Smooth muscle cell (in vitro differentiated cells): ENCODE results near the gene FRAT1. TPM values are rescaled to one million over a fixed set of nuclear protein-coding genes. Genes with fewer than 3 reads are reported as not detected.

ENCODE experiments used
- DNase-seq: peaks from one replicate; lab custom pipeline; 2025; ENCODE audit not compliant: unreplicated experiment; lab: John Stamatoyannopoulos, UW
- H2AFZ ChIP-seq: fragments of 200-600 bp; sonication (generic); 2 replicates; pipeline ENCODE4 v1.6.0; 2016; ENCODE audit warnings: antibody characterized with exemption, low read depth, mild to moderate bottlenecking
- H3F3A ChIP-seq: fragments of 200-600 bp; sonication (generic); 2 replicates; pipeline ENCODE4 v1.6.0; 2017; ENCODE audit warnings: antibody characterized with exemption, low read depth
- H3K27ac ChIP-seq: fragments of 200-600 bp; sonication (generic); 2 replicates; pipeline ENCODE4 v1.5.1; 2016; ENCODE audit warnings: low read depth, mild to moderate bottlenecking
- H3K27me3 ChIP-seq: fragments of 200-600 bp; sonication (generic); 2 replicates; pipeline ENCODE4 v1.6.1; 2016; ENCODE audit warnings: low read depth, mild to moderate bottlenecking
- H3K36me3 ChIP-seq: fragments of 200-600 bp; sonication (generic); 2 replicates; pipeline ENCODE4 v1.5.1; 2016; ENCODE audit warnings: low read depth
- H3K4me1 ChIP-seq: fragments of 200-600 bp; sonication (generic); 2 replicates; pipeline ENCODE4 v1.5.1; 2016; ENCODE audit warnings: low read depth
- H3K4me2 ChIP-seq: fragments of 200-600 bp; sonication (generic); 2 replicates; pipeline ENCODE4 v1.6.0; 2016; ENCODE audit warnings: mild to moderate bottlenecking
- H3K4me3 ChIP-seq: fragments of 200-600 bp; sonication (generic); 2 replicates; pipeline ENCODE4 v1.5.1; 2016; ENCODE audit warnings: mild to moderate bottlenecking
- H3K79me2 ChIP-seq: fragments of 200-600 bp; sonication (generic); 2 replicates; pipeline ENCODE4 v1.6.0; 2016; ENCODE audit warnings: low read depth, mild to moderate bottlenecking
- H3K9ac ChIP-seq: fragments of 200-600 bp; sonication (generic); 2 replicates; pipeline ENCODE4 v1.6.0; 2016; ENCODE audit warnings: low read depth
- H3K9me3 ChIP-seq: fragments of 200-600 bp; sonication (generic); replicated peaks from 2 replicates; pipeline ENCODE4 v1.5.1; 2016; ENCODE audit warnings: low read depth
- H4K20me1 ChIP-seq: fragments of 200-600 bp; sonication (generic); 2 replicates; pipeline ENCODE4 v1.6.0; 2016; ENCODE audit warnings: low read depth
- WGBS: methylation state at CpG from one replicate; pipeline ENCODE4 v1.1.7; 2016; ENCODE audit warnings: low lambda C conversion rate; 5-methylcytosine and 5-hydroxymethylcytosine counted together
- polyA plus RNA-seq: library from polyadenylated mRNA; unstranded; fragments of >200 nt; fragmentation: Nextera tagmentation; extraction: Ambion mirVana; gene quantifications from 2 replicates; pipeline ENCODE4 v1.2.1, GENCODE V29; 2016
- total RNA-seq: library from RNA; depleted of rRNA; stranded (reverse); fragments of >200 nt; gene quantifications from 2 replicates; pipeline ENCODE4 v1.2.3, GENCODE V29; 2014
- TF ChIP-seq, protein P1 (sequence below): fragments of 200-600 bp; sonication (generic); IDR thresholded peaks from 2 replicates; pipeline ENCODE4 v1.5.1; 2017; ENCODE audit warnings: borderline replicate concordance, mild to moderate bottlenecking, antibody characterized with exemption; ENCODE audit not compliant: insufficient read depth, poor library complexity, severe bottlenecking

Gene FRAT1
- total and polyA plus RNA-seq, 2 experiments from 2014 or later = 0.58 to 1.3 TPM

- peak overlapping the region; percentile 87 for H3K4me2 ChIP-seq
- no peak for DNase-seq
These were observed 14.7 kb downstream of the FRAT1 start for GRCh38 chr10:97333601-97334369.

DNA sequence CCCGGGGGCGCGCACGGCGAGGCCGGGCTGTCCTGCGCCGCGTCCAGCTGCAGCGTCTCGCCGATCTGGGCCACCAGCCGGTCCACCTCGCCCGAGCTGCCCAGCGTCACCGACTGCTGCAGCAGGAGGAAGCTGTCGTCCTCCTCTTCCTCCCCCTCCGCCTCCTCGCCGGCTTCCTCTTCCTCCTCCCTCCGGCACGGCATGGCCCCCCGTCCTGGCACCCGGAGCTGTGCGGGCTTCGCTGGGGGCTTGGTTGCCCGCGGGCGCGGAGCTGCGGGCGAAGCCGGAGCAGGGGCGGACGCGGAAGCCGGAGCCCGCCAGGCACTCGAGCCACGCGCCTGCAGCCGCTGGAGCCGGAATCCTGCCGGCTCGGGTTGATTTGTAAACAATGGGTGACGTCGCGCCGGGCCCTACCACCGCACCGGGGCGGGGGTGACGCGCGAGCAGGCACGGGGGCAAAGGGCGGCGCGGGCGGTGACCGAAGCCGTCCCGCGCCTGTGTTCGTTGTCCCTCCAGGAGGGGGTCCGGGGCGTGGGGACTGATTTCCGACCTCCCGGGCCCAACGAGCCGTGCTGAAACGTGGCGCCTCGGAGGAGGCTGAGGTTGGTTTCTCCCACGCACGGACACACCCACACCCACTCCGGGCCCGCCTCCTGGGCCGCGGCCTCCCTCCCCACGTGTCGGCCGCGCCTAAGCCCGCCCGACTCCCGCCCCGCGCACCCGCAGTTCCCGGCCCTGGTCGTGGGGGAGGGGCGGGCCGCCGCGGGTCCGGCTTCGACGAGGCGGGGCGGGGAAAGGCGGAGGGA lies 15.5 kb downstream of the FRAT1 start, which contains the start of gene FRAT2:
Gene FRAT2, minus strand, starts transcription at position 360 of the 806 bp plus-strand sequence. Its CDS starts 157 bp downstream, at position 203.
- no peaks in the 10 kb centered on the region for H4K20me1 ChIP-seq
- TF ChIP-seq, protein P1, sequence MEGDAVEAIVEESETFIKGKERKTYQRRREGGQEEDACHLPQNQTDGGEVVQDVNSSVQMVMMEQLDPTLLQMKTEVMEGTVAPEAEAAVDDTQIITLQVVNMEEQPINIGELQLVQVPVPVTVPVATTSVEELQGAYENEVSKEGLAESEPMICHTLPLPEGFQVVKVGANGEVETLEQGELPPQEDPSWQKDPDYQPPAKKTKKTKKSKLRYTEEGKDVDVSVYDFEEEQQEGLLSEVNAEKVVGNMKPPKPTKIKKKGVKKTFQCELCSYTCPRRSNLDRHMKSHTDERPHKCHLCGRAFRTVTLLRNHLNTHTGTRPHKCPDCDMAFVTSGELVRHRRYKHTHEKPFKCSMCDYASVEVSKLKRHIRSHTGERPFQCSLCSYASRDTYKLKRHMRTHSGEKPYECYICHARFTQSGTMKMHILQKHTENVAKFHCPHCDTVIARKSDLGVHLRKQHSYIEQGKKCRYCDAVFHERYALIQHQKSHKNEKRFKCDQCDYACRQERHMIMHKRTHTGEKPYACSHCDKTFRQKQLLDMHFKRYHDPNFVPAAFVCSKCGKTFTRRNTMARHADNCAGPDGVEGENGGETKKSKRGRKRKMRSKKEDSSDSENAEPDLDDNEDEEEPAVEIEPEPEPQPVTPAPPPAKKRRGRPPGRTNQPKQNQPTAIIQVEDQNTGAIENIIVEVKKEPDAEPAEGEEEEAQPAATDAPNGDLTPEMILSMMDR = no peak
- H3K9ac ChIP-seq = peak within 1 kb of the TSS; percentile 99
- peak within 1 kb of the TSS; percentile 83 for H2AFZ ChIP-seq
- H3K4me3 ChIP-seq = peak within 1 kb of the TSS; percentile 80
- H3K79me2 ChIP-seq = peaks cover 20% of the 10 kb centered on the region
- H3K9me3 ChIP-seq = no peaks in the 10 kb centered on the region
- peak within 1 kb of the TSS; percentile 79 for H3K27ac ChIP-seq
- H3K36me3 ChIP-seq = no peaks in the 10 kb centered on the region
- peak; percentile 95 for DNase-seq
- peaks cover 25% of the 10 kb centered on the region for H3K4me1 ChIP-seq
- WGBS = under 1% methylated on average over 42 of the region's 103 CpGs
- peaks cover 6% of the 10 kb centered on the region for H3K27me3 ChIP-seq
- peaks cover 9% of the 10 kb centered on the region for H3F3A ChIP-seq
- peak within 1 kb of the TSS; percentile 87 for H3K4me2 ChIP-seq

More at GRCh38 chr10:97333601-97334369, 14.7 kb downstream of the FRAT1 start:
- Histone ChIP-seq H4K20me1 (no peaks in the 10 kb centered on the region), H3K36me3 (no peaks in the 10 kb centered on the region), H3K27me3 (peaks cover 6% of the 10 kb centered on the region), H3K4me3 (peak overlapping the region; percentile 80), H3K9ac (peak overlapping the region; percentile 40), H3K4me1 (peaks cover 25% of the 10 kb centered on the region), H3K79me2 (peaks cover 20% of the 10 kb centered on the region), H3K9me3 (no peaks in the 10 kb centered on the region), H3K27ac (peak overlapping the region; percentile 62), H3F3A (peaks cover 9% of the 10 kb centered on the region), H2AFZ (peak overlapping the region; percentile 57)
- WGBS = 2% methylated on average over 79 of the region's 89 CpGs
- TF ChIP-seq, protein P1 = no peak

GRCh38 chr10:97335188-97335619 lies 16.1 kb downstream of the FRAT1 start:
- Histone ChIP-seq H3K4me3 (peak overlapping the region; percentile 80), H3K27me3 (peaks cover 6% of the 10 kb centered on the region), H3K9me3 (no peaks in the 10 kb centered on the region), H3K9ac (peak overlapping the region; percentile 99), H2AFZ (no peak overlapping the region), H3K4me2 (peak overlapping the region; percentile 87), H3K36me3 (no peaks in the 10 kb centered on the region), H3K4me1 (peaks cover 25% of the 10 kb centered on the region), H3K27ac (no peak overlapping the region), H3K79me2 (peaks cover 17% of the 10 kb centered on the region), H3F3A (peaks cover 9% of the 10 kb centered on the region), H4K20me1 (no peaks in the 10 kb centered on the region)
- 11% methylated on average over 24 of the region's 25 CpGs for WGBS
- no peak for DNase-seq
- TF ChIP-seq, protein P1 = no peak
